Mesodermal cell (in vitro differentiated cells): ENCODE results near the gene HOXA11.

Source experiments
- H3K27ac ChIP-seq: 2 replicates; pipeline ENCODE4 v1.7.0; 2013; ENCODE audit warnings: mild to moderate bottlenecking, low read depth, low read length, moderate library complexity; ENCODE audit not compliant: severe bottlenecking
- H3K36me3 ChIP-seq: 2 replicates; pipeline ENCODE4 v1.7.1; 2013; ENCODE audit warnings: mild to moderate bottlenecking, low read length, moderate library complexity; ENCODE audit not compliant: control insufficient read depth, insufficient read depth
- H3K4me1 ChIP-seq: one replicate; pipeline ENCODE4 v1.7.1; 2013; ENCODE audit warnings: mild to moderate bottlenecking, low read length; ENCODE audit not compliant: insufficient read depth, control insufficient read depth, poor library complexity, severe bottlenecking
- H3K4me3 ChIP-seq: 2 replicates; pipeline ENCODE4 v1.7.0; 2013; ENCODE audit warnings: low read length, control low read depth, mild to moderate bottlenecking; ENCODE audit not compliant: insufficient read depth, poor library complexity, severe bottlenecking; ENCODE audit errors: extremely low read depth
- H3K9me3 ChIP-seq: 2 replicates; pipeline ENCODE4 v1.7.1; 2013; ENCODE audit warnings: mild to moderate bottlenecking, low read length, moderate library complexity; ENCODE audit not compliant: control insufficient read depth
- WGBS, 2 experiments: methylation state at CpG; one replicate each; pipeline ENCODE4 v1.1.5; 2013; ENCODE audit warnings: missing lambda C conversion rate in 2 of 2; ENCODE audit not compliant: insufficient coverage in 2 of 2; 5-methylcytosine and 5-hydroxymethylcytosine counted together

Gene HOXA11

GRCh38 chr7:27145165-27145913 lies 39.7 kb downstream of the HOXA11 start:
- H3K4me1 ChIP-seq: peaks cover 3% of the 10 kb centered on the region
- H3K36me3 ChIP-seq: no peaks in the 10 kb centered on the region
- H3K27ac ChIP-seq: no peak overlapping the region
- no peak overlapping the region for H3K4me3 ChIP-seq
- 66 to 68% methylated on average over 33 to 44 of the region's 47 CpGs for WGBS, 2 experiments
- H3K9me3 ChIP-seq: peaks cover 3% of the 10 kb centered on the region

DNA sequence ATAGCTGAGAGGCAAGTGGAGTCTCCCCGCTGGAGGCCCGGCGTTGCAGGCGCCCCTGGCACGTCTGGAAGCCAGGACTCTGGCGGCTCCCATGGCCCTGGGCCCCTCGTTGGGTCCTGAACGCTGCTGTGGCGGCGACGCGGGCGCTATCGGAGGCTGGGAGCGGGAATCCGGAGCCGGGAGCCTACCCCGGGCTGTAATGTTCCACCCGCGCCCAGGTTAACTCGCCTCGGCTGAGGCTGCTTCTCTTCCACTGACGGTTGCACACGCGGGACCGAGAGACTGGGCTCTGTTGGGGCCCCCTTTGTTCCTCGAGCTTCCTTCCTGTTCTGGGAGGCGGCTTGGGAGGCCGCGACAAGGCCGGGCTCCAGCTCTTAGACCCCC lies 40.3 kb downstream of the HOXA11 start:
- H3K4me1 ChIP-seq: peaks cover 3% of the 10 kb centered on the region
- H3K9me3 ChIP-seq: peaks cover 3% of the 10 kb centered on the region
- H3K4me3 ChIP-seq: no peak overlapping the region
- H3K27ac ChIP-seq: no peak overlapping the region
- no peaks in the 10 kb centered on the region for H3K36me3 ChIP-seq
- WGBS, 2 experiments: 19 to 21% methylated on average over 31 of the region's 31 CpGs

GRCh38 chr7:27143950-27144780 lies 40.9 kb downstream of the HOXA11 start:
- Histone ChIP-seq H3K4me3 (no peak overlapping the region), H3K9me3 (peaks cover 3% of the 10 kb centered on the region), H3K36me3 (no peaks in the 10 kb centered on the region), H3K4me1 (peaks cover 3% of the 10 kb centered on the region), H3K27ac (no peak overlapping the region)
- 48% methylated on average over 27 to 28 of the region's 40 CpGs for WGBS, 2 experiments

DNA sequence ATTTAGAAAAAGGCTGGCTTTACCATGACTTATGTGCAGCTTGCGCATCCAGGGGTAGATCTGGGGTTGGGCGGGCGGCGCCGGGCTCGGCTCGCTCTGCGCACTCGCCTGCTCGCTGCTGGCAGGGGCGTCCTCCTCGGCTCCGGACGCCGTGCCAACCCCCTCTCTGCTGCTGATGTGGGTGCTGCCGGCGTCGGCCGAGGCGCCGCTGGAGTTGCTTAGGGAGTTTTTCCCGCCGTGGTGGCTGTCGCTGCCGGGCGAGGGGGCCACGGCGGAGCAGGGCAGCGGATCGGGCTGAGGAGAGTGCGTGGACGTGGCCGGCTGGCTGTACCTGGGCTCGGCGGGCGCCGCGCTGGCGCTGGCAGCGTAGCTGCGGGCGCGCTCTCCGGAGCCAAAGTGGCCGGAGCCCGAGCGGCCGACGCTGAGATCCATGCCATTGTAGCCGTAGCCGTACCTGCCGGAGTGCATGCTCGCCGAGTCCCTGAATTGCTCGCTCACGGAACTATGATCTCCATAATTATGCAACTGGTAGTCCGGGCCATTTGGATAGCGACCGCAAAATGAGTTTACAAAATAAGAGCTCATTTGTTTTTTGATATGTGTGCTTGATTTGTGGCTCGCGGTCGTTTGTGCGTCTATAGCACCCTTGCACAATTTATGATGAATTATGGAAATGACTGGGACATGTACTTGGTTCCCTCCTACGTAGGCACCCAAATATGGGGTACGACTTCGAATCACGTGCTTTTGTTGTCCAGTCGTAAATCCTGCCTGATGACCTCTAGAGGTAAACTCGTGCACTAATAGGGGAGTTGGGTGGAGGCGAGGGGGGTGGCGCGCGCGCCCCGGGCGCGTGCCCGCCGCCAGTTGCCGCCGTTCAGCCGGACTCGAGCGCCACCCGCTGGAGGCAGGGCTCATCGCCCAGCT lies 41.7 kb downstream of the HOXA11 start, which contains the start of gene HOXA5:
TSS of gene HOXA5 (minus strand) at position 659 of the 927 bp plus-strand sequence. CDS start at position 585, 74 bp downstream.
- Histone ChIP-seq H3K9me3 (peaks cover 3% of the 10 kb centered on the region), H3K4me1 (peaks cover 3% of the 10 kb centered on the region), H3K36me3 (no peaks in the 10 kb centered on the region), H3K4me3 (peak within 1 kb of the TSS; percentile 44), H3K27ac (no peak within 1 kb of the TSS)
- WGBS, 2 experiments: 0% methylated on average over 68 to 73 of the region's 86 CpGs

DNA sequence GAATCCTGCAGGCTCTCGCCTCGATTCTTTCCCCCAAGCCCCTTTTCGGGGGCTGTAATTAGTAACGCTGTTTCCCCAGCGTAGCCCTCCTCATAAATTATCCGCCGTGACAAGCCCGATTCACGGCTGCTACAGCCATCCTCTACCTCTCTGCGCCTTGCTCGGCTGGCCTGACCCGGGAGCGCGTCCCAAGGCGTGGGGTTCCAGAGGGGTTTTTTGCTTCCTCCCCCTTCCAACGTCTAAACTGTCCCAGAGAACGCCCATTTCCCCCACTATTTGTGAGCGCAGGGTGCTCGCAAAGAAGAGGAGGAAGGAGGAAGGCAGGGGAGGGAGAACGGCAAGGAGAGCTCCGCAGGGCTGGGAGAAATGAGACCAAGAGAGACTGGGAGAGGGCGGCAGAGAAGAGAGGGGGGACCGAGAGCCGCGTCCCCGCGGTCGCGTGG lies 42.4 kb downstream of the HOXA11 start:
- peaks cover 3% of the 10 kb centered on the region for H3K4me1 ChIP-seq
- 0 to 2% methylated on average over 16 to 19 of the region's 29 CpGs for WGBS, 2 experiments
- H3K4me3 ChIP-seq: peak overlapping the region; percentile 44
- H3K9me3 ChIP-seq: peaks cover 3% of the 10 kb centered on the region
- no peak overlapping the region for H3K27ac ChIP-seq
- H3K36me3 ChIP-seq: no peaks in the 10 kb centered on the region

DNA sequence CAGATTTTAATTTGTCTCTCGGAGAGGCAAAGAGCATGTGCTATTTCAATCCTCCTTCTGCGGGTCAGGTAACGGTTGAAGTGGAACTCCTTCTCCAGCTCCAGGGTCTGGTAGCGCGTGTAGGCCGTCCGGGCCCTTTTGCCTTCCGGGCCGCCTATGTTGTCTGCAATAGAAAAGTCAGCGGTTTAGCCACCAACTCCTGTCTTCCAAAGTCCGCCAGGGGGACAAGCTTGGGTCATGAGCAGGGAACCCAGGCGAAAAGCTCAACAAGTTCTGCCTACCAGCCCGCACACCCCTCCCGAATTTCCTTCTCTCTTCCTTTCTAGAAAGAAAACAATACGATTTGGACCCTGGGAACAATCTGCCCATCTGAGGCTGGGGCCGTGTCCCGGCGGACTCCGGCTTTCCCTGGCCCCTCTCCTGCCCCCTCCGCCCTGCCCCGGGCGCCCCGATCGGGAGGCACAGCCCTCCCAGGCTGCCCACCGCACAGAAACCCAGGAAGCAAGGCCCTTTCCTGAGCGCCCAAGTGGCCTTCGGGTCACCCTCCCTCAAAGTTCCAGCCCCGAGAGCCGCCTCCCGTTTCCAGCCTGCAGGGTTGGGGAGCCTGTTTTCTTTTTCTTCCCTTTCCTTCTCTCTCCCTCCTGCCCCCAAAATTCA lies 43.0 kb downstream of the HOXA11 start:
- Histone ChIP-seq H3K4me3 (peak overlapping the region; percentile 44), H3K27ac (peak overlapping the region; percentile 53), H3K4me1 (peaks cover 3% of the 10 kb centered on the region), H3K9me3 (peaks cover 3% of the 10 kb centered on the region), H3K36me3 (no peaks in the 10 kb centered on the region)
- 4 to 6% methylated on average over 28 to 29 of the region's 30 CpGs for WGBS, 2 experiments

DNA sequence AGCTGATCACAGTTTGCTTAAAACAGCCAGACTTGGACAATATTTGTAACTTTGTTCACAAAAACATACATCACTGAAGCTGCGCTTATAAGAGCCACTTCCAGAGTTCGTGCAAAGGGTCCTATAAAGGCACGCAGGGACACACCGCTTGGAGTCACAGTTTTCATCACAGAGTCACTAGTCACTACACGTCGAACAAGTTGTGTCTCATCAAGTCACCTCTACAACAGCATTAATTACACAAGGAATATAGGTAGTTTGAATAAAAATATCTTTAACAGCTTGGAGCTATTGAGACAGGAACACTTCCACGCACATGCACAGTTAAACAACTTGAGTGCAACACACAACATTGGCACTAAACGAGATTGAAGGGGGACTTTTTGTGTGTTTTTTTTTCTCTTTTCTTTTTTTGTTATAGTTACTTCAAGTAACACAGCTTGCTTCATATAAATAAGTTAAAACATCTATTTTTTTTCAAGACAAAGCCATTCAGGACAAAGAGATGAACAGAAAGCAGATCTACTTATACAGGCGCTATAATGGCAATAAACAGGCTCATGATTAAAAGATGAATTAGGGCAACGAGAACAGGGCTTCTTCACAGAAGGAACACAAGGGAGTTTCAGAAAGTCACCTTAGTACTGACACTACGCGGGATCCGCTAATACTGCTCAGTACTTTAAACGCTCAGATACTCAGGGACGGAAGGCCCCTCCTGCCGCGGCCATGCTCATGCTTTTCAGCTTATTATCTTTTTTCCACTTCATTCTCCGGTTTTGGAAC lies 43.7 kb downstream of the HOXA11 start:
- peaks cover 3% of the 10 kb centered on the region for H3K4me1 ChIP-seq
- 34 to 38% methylated on average over 12 to 13 of the region's 18 CpGs for WGBS, 2 experiments
- H3K9me3 ChIP-seq: no peaks in the 10 kb centered on the region
- peak overlapping the region; percentile 44 for H3K4me3 ChIP-seq
- no peaks in the 10 kb centered on the region for H3K36me3 ChIP-seq
- peak overlapping the region; percentile 53 for H3K27ac ChIP-seq

- Histone ChIP-seq H3K4me3 (peak overlapping the region; percentile 6), H3K36me3 (no peaks in the 10 kb centered on the region), H3K4me1 (peaks cover 7% of the 10 kb centered on the region), H3K9me3 (no peaks in the 10 kb centered on the region), H3K27ac (no peak overlapping the region)
- WGBS, 2 experiments: 32 to 46% methylated on average over 6 to 9 of the region's 15 CpGs
Measured at GRCh38 chr7:27140126-27140857, 44.7 kb downstream of the HOXA11 start.
